Upper lobe of right lung (tissue), 1 donor: ENCODE data around the gene EML1. TPM values are rescaled to one million over a fixed set of nuclear protein-coding genes. Genes with fewer than 3 reads are reported as not detected.

Source experiments
- ATAC-seq: fragments of 200-7000 bp; cut with Tn5 transposase; one replicate; pipeline ENCODE4 v1.9.1; 2020; ENCODE audit warnings: mild to moderate bottlenecking, moderate library complexity
- DNase-seq: peaks from one replicate; pipeline ENCODE4 v3.0.0-alpha.2; 2020
- H3K27ac ChIP-seq: fragments of 200-600 bp; one replicate; pipeline ENCODE4 v1.8.0; 2022
- H3K27me3 ChIP-seq: fragments of 200-600 bp; one replicate; pipeline ENCODE4 v1.8.0; 2022; ENCODE audit warnings: mild to moderate bottlenecking
- H3K36me3 ChIP-seq: fragments of 200-600 bp; one replicate; pipeline ENCODE4 v1.8.0; 2022
- H3K4me1 ChIP-seq: fragments of 200-600 bp; one replicate; pipeline ENCODE4 v1.8.0; 2022
- H3K4me3 ChIP-seq: fragments of 200-600 bp; one replicate; pipeline ENCODE4 v1.8.0; 2022; ENCODE audit warnings: mild to moderate bottlenecking
- H3K9me3 ChIP-seq: fragments of 200-600 bp; one replicate; pipeline ENCODE4 v1.8.0; 2022
- CTCF ChIP-seq: fragments of 200-600 bp; IDR thresholded peaks from one replicate; pipeline ENCODE4 v1.8.0; 2022; ENCODE audit warnings: antibody characterized with exemption
- intact Hi-C: fragments of 100-400 bp; cut with DNase I; formaldehyde crosslinking; loops from one replicate; pipeline ENCODE4 v1.11.0; 2022
- total RNA-seq: library from RNA; stranded (reverse); fragmentation: NEBNext Ultra II Directional; extraction: Animal tissue kit (Norgen Biotek cat#: 25700); gene quantifications from one replicate; pipeline ENCODE4 v1.2.1, GENCODE V29; 2021
- donor health status: DM: no; HTN: yes; CAD: no; lungs with severe emphysema.

Gene EML1
- total RNA-seq, 1 donor from 2014 or later, result 42.2 TPM

GRCh38 chr14:99862136-99862535 lies 68.9 kb downstream of the EML1 start:
- intact Hi-C loops, result no loop called here
- no peak for TF ChIP-seq CTCF
- H3K36me3 ChIP-seq, result no peaks in the 10 kb centered on the region
- H3K4me3 ChIP-seq, result no peak overlapping the region
- DNase-seq, result no peak
- no peak for ATAC-seq
- no peaks in the 10 kb centered on the region for H3K9me3 ChIP-seq
- H3K27ac ChIP-seq, result no peak overlapping the region
- H3K27me3 ChIP-seq, result no peaks in the 10 kb centered on the region
- H3K4me1 ChIP-seq, result no peaks in the 10 kb centered on the region

DNA sequence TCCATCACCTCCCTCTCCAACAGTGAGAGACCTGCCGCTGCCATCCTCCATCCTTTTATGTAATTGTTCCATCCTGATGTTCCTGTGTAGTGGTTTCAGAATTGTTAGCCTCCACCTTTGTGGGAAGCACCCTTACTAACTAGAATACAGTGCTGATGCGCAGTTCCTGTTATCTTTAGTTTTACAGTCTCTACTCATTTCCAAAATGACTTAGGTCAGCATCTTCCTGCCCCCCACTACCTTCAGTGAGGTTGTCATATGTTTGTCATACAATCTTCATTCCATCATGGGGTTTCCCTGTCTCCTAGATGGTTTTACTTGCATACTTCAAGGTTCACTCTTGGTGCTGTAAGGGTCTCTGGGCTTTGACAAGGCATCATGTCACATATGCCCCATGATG lies 69.8 kb downstream of the EML1 start:
- no peak for TF ChIP-seq CTCF
- Histone ChIP-seq H3K27me3 (no peaks in the 10 kb centered on the region), H3K36me3 (no peaks in the 10 kb centered on the region), H3K27ac (no peak overlapping the region), H3K9me3 (no peaks in the 10 kb centered on the region), H3K4me3 (no peak overlapping the region), H3K4me1 (no peaks in the 10 kb centered on the region)
- no peak for ATAC-seq
- no peak for DNase-seq
- intact Hi-C loops, result no loop called here

DNA sequence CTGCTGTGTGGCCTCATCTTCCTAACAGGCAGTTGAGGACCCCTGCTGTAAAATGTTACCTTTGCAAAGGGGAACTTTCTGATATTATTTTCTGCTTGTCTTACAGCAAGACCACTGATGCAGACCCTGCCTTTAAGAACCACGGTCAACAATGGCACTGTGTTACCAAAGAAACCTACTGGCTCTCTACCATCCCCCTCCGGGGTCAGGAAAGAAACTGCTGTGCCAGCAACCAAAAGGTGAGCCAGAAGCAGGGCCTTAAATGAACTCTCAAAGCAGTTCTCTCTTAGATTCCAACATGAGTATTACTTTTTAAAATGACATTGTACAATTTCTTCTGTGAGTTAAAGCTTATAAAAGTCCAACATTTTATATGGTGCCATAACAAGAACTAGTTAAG lies 72.2 kb downstream of the EML1 start:
- no peak for TF ChIP-seq CTCF
- DNase-seq, result no peak
- intact Hi-C loops, result no loop called here
- no peak overlapping the region for H3K4me3 ChIP-seq
- ATAC-seq, result no peak
- no peaks in the 10 kb centered on the region for H3K9me3 ChIP-seq
- H3K27me3 ChIP-seq, result no peaks in the 10 kb centered on the region
- H3K36me3 ChIP-seq, result no peaks in the 10 kb centered on the region
- H3K4me1 ChIP-seq, result no peaks in the 10 kb centered on the region
- no peak overlapping the region for H3K27ac ChIP-seq

- Histone ChIP-seq H3K27ac (no peak overlapping the region), H3K4me3 (no peak overlapping the region), H3K9me3 (no peaks in the 10 kb centered on the region), H3K4me1 (no peaks in the 10 kb centered on the region), H3K36me3 (no peaks in the 10 kb centered on the region), H3K27me3 (no peaks in the 10 kb centered on the region)
- TF ChIP-seq CTCF, result no peak
- DNase-seq (no peak), ATAC-seq (no peak)
- intact Hi-C loops, result no loop called here
Observed at GRCh38 chr14:99870617-99871016, 77.4 kb downstream of the EML1 start.

- no peak for DNase-seq
- Histone ChIP-seq H3K4me1 (no peaks in the 10 kb centered on the region), H3K27ac (no peak overlapping the region), H3K27me3 (no peaks in the 10 kb centered on the region), H3K4me3 (no peak overlapping the region), H3K36me3 (no peaks in the 10 kb centered on the region), H3K9me3 (no peaks in the 10 kb centered on the region)
- no peak for ATAC-seq
- intact Hi-C loops, result no loop called here
- TF ChIP-seq CTCF, result no peak
Observed at GRCh38 chr14:99871771-99872170, 78.6 kb downstream of the EML1 start.

GRCh38 chr14:99872786-99873440 lies 79.7 kb downstream of the EML1 start:
- Histone ChIP-seq H3K27ac (no peak overlapping the region), H3K4me1 (no peaks in the 10 kb centered on the region), H3K4me3 (no peak overlapping the region), H3K27me3 (no peaks in the 10 kb centered on the region), H3K36me3 (no peaks in the 10 kb centered on the region), H3K9me3 (no peaks in the 10 kb centered on the region)
- no peak for DNase-seq
- no peak for TF ChIP-seq CTCF
- intact Hi-C loops, result no loop called here
- no peak for ATAC-seq
